Upper lobe of left lung (tissue), 6 donors: ENCODE measurements around the gene C5orf15. TPM values are rescaled to one million over a fixed set of nuclear protein-coding genes. Genes with fewer than 3 reads are reported as not detected.
"Not testable (repeated sequence)": the region's sequence is repeated elsewhere in the genome, so short reads cannot be mapped to it uniquely, and the experiment has no call there.

Experiments used
- ATAC-seq, 2 donors: fragments of 200-7000 bp; cut with Tn5 transposase; one replicate each; pipeline ENCODE4 v1.9.1; 2022; ENCODE audit warnings: mild to moderate bottlenecking in 2 of 2, moderate library complexity in 2 of 2; ENCODE audit not compliant: low FRiP score in 2 of 2
- DNase-seq, 2 donors: peaks; one replicate each; pipeline ENCODE4 v3.0.0-alpha.2; 2019 to 2020
- H3K27ac ChIP-seq, 4 donors: fragments of 200-600 bp; sonication (generic); one replicate each; pipeline ENCODE4 v1.5.1; 2016 to 2019
- H3K27me3 ChIP-seq, 4 donors: fragments of 200-600 bp; sonication (generic); one replicate each; pipeline ENCODE4 v1.5.1; 2017 to 2019
- H3K36me3 ChIP-seq, 4 donors: fragments of 200-600 bp; sonication (generic); one replicate each; pipeline ENCODE4 v1.5.1; 2016 to 2019
- H3K4me1 ChIP-seq, 4 donors: fragments of 200-600 bp; sonication (generic); one replicate each; pipeline ENCODE4 v1.5.1; 2018 to 2019
- H3K4me3 ChIP-seq, 4 donors: fragments of 200-600 bp; sonication (generic); one replicate each; pipeline ENCODE4 v1.5.1; 2017 to 2019; ENCODE audit warnings: mild to moderate bottlenecking in 2 of 4, moderate library complexity in 1 of 4
- H3K9me3 ChIP-seq, 4 donors: fragments of 200-600 bp; sonication (generic); one replicate each; pipeline ENCODE4 v1.5.1; 2018 to 2019
- EP300 ChIP-seq, 4 donors: sonication (generic); formaldehyde crosslinking; IDR thresholded peaks; one replicate each; pipeline ENCODE4 v1.5.1; 2017; ENCODE audit warnings: antibody characterized with exemption in 4 of 4, control low read depth in 2 of 4
- POLR2A ChIP-seq, 4 donors: fragments of 450-650 bp; IDR thresholded peaks; one replicate each; pipeline ENCODE4 v1.5.1; 2016 to 2017; ENCODE audit warnings: antibody characterized with exemption in 4 of 4, mild to moderate bottlenecking in 2 of 4
- POLR2AphosphoS5 ChIP-seq, 2 donors: sonication (generic); formaldehyde crosslinking; IDR thresholded peaks; one replicate each; pipeline ENCODE4 v1.5.1; 2017; ENCODE audit warnings: antibody characterized with exemption in 2 of 2
- WGBS, 2 donors: methylation state at CpG; one replicate each; pipeline ENCODE4 v1.1.5; 2017 to 2018; 5-methylcytosine and 5-hydroxymethylcytosine counted together
- total RNA-seq, 6 donors: library from RNA; depleted of rRNA in 4 of 6; stranded (reverse); fragments of >200 nt in 4 of 6; gene quantifications; one replicate each; pipeline versions ENCODE4 v1.1.0 to v1.2.1, GENCODE V29; 2016 to 2021
- TF ChIP-seq, protein P1 (sequence below), 6 experiments: fragments of 450-650 bp in 4 of 6; fragments of 200-600 bp in 2 of 6; sonication (generic) in 2 of 6; IDR thresholded peaks; one replicate each; pipeline ENCODE4 v1.5.1; 2016 to 2019; ENCODE audit warnings: antibody characterized with exemption in 6 of 6
- donor health status: DM: no; HTN: no; CAD: no; lungs with moderate emphysema.
- donor health status: DM: no; HTN: yes; CAD: no; lungs with severe emphysema.

Gene C5orf15
- total RNA-seq, 6 donors from 2014 or later = 15.1 to 65.5 (median 39.7) TPM

- DNase-seq = no peak
- H3K27ac ChIP-seq = no peak overlapping the region
- H3K36me3 ChIP-seq = no peaks in the 10 kb centered on the region
- TF ChIP-seq, protein P1, sequence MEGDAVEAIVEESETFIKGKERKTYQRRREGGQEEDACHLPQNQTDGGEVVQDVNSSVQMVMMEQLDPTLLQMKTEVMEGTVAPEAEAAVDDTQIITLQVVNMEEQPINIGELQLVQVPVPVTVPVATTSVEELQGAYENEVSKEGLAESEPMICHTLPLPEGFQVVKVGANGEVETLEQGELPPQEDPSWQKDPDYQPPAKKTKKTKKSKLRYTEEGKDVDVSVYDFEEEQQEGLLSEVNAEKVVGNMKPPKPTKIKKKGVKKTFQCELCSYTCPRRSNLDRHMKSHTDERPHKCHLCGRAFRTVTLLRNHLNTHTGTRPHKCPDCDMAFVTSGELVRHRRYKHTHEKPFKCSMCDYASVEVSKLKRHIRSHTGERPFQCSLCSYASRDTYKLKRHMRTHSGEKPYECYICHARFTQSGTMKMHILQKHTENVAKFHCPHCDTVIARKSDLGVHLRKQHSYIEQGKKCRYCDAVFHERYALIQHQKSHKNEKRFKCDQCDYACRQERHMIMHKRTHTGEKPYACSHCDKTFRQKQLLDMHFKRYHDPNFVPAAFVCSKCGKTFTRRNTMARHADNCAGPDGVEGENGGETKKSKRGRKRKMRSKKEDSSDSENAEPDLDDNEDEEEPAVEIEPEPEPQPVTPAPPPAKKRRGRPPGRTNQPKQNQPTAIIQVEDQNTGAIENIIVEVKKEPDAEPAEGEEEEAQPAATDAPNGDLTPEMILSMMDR (IDR thresholded peaks at IDR 0.05) = no peak
- no peak for TF ChIP-seq POLR2AphosphoS5 (IDR thresholded peaks at IDR 0.05)
- TF ChIP-seq EP300 (IDR thresholded peaks at IDR 0.05) = no peak
- TF ChIP-seq POLR2A (IDR thresholded peaks at IDR 0.05) = no peak
- no peak for ATAC-seq
- 92 to 94% methylated on average over 7 to 8 of the region's 8 CpGs for WGBS, 2 donors
- no peaks in the 10 kb centered on the region for H3K9me3 ChIP-seq
- no peaks in the 10 kb centered on the region for H3K27me3 ChIP-seq
- H3K4me1 ChIP-seq = peaks cover 0 to 9% (median 3%) of the 10 kb centered on the region in 4 donors
- H3K4me3 ChIP-seq = no peak overlapping the region
Measured at GRCh38 chr5:133941456-133942196, 26.8 kb downstream of the C5orf15 start.

- Histone ChIP-seq H3K36me3 (no peaks in the 10 kb centered on the region), H3K27ac (no peak overlapping the region), H3K9me3 (no peaks in the 10 kb centered on the region), H3K27me3 (no peaks in the 10 kb centered on the region), H3K4me1 (peaks cover 0 to 9% (median 3%) of the 10 kb centered on the region in 4 donors), H3K4me3 (no peak overlapping the region)
- DNase-seq (no peak), ATAC-seq (no peak)
- no peak for TF ChIP-seq EP300 (IDR thresholded peaks at IDR 0.05)
- TF ChIP-seq, protein P1 (IDR thresholded peaks at IDR 0.05) = no peak
- no peak for TF ChIP-seq POLR2AphosphoS5 (IDR thresholded peaks at IDR 0.05)
- no peak for TF ChIP-seq POLR2A (IDR thresholded peaks at IDR 0.05)
- WGBS, 2 donors = 96 to 100% methylated on average over 3 of the region's 3 CpGs
Measured at GRCh38 chr5:133939668-133940067, 28.8 kb downstream of the C5orf15 start.

GRCh38 chr5:133938929-133939328 is 29.5 kb downstream of the C5orf15 start:
- no peak for DNase-seq
- no peak for ATAC-seq
- no peaks in the 10 kb centered on the region for H3K27me3 ChIP-seq
- no peak overlapping the region for H3K27ac ChIP-seq
- H3K36me3 ChIP-seq = no peaks in the 10 kb centered on the region
- WGBS, 2 donors = 66 to 86% methylated on average over 3 of the region's 3 CpGs
- H3K4me3 ChIP-seq = no peak overlapping the region
- peaks cover 0 to 9% (median 3%) of the 10 kb centered on the region in 4 donors for H3K4me1 ChIP-seq
- no peak for TF ChIP-seq POLR2A (IDR thresholded peaks at IDR 0.05)
- no peak for TF ChIP-seq POLR2AphosphoS5 (IDR thresholded peaks at IDR 0.05)
- TF ChIP-seq EP300 (IDR thresholded peaks at IDR 0.05) = no peak
- TF ChIP-seq, protein P1 (IDR thresholded peaks at IDR 0.05) = no peak
- no peaks in the 10 kb centered on the region for H3K9me3 ChIP-seq

GRCh38 chr5:133938039-133938821 is 30.2 kb downstream of the C5orf15 start:
- no peak for ATAC-seq
- WGBS, 2 donors = 55 to 65% methylated on average over 6 of the region's 6 CpGs
- TF ChIP-seq, protein P1 (IDR thresholded peaks at IDR 0.05) = no peak
- no peak for TF ChIP-seq POLR2AphosphoS5 (IDR thresholded peaks at IDR 0.05)
- DNase-seq = no peak
- H3K36me3 ChIP-seq = no peaks in the 10 kb centered on the region
- H3K4me1 ChIP-seq = peaks cover 0 to 5% (median 1%) of the 10 kb centered on the region in 4 donors
- H3K9me3 ChIP-seq = no peaks in the 10 kb centered on the region
- H3K27me3 ChIP-seq = no peaks in the 10 kb centered on the region
- no peak overlapping the region for H3K4me3 ChIP-seq
- H3K27ac ChIP-seq = no peak overlapping the region

DNA sequence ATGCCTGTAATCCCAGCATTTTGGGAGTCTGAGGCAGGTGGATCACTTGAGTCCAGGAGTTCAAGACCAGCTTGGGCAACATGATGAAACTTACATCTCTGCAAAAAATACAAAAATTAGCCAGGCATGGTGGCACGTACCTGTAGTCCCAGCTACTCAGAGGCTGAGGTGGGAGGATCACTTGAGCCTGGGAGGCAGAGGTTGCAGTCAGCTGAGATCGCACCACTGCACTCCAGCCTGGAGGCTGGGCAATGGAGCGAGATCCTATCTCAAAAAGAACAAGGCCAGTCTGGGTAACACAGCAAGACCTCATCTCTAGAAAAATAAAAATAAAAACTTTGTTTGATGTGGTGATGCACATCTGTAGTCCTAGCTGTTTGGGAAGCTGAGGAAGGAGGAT is 30.8 kb downstream of the C5orf15 start:
- WGBS, 2 donors = 93 to 95% methylated on average over 3 of the region's 3 CpGs
- not testable (repeated sequence) for ATAC-seq, H3K27me3 ChIP-seq, DNase-seq, H3K4me1 ChIP-seq, H3K9me3 ChIP-seq, H3K4me3 ChIP-seq, H3K27ac ChIP-seq, H3K36me3 ChIP-seq
